Calu3 (cell line): ENCODE data around the gene SYT17. TPM values are rescaled to one million over a fixed set of nuclear protein-coding genes. Genes with fewer than 3 reads are reported as not detected.

Experiments used
- BruUV-seq: library from RNA; stranded (reverse); fragments of 400-500 nt; replicated peaks from 2 replicates; lab custom pipeline; 2021; lab: Mats Ljungman, UMichigan
- CTCF ChIA-PET: fragments of 300-600 bp; sonication (Branson Sonifier 250); formaldehyde crosslinking; loops from one replicate; lab custom pipeline; 2022; ENCODE audit warnings: antibody characterized with exemption; lab: Charles Lee
- DNase-seq: peaks from one replicate; pipeline ENCODE4 v3.0.0; 2022
- H3K27ac Mint-ChIP-seq: one replicate; pipeline ENCODE4 v1.8.0; 2022; ENCODE audit warnings: mixed read lengths; ENCODE audit not compliant: unreplicated experiment
- H3K27me3 Mint-ChIP-seq: one replicate; pipeline ENCODE4 v1.8.0; 2022; ENCODE audit warnings: mixed read lengths; ENCODE audit not compliant: unreplicated experiment
- H3K36me3 Mint-ChIP-seq: one replicate; pipeline ENCODE4 v1.8.0; 2022; ENCODE audit warnings: mild to moderate bottlenecking, moderate library complexity, mixed read lengths; ENCODE audit not compliant: insufficient read depth, unreplicated experiment
- H3K4me1 Mint-ChIP-seq: one replicate; pipeline ENCODE4 v1.8.0; 2022; ENCODE audit warnings: mild to moderate bottlenecking, low read depth, mixed read lengths; ENCODE audit not compliant: unreplicated experiment
- H3K4me3 Mint-ChIP-seq: one replicate; pipeline ENCODE4 v1.8.0; 2022; ENCODE audit warnings: mild to moderate bottlenecking, low read depth, moderate library complexity, mixed read lengths; ENCODE audit not compliant: unreplicated experiment
- H3K9me3 Mint-ChIP-seq: one replicate; pipeline ENCODE4 v1.8.0; 2022; ENCODE audit warnings: low read depth, mixed read lengths; ENCODE audit not compliant: unreplicated experiment
- CTCF ChIP-seq: fragments of 200-600 bp; IDR thresholded peaks from one replicate; pipeline ENCODE4 v1.8.0; 2022; ENCODE audit warnings: antibody characterized with exemption; ENCODE audit not compliant: unreplicated experiment
- intact Hi-C: fragments of 100-400 bp; cut with micrococcal nuclease; formaldehyde crosslinking; loops from one replicate; pipeline ENCODE4 v1.10.0; 2022; ENCODE audit not compliant: unreplicated experiment
- total RNA-seq: library from RNA; stranded (reverse); gene quantifications from 2 replicates; pipeline ENCODE4 v1.2.3, GENCODE V29; 2022

Gene SYT17
- total RNA-seq, 1 experiment from 2014 or later, result 10.6 TPM

GRCh38 chr16:19231881-19232280 is 63.8 kb downstream of the SYT17 start:
- H3K27me3 Mint-ChIP-seq, result no peaks in the 10 kb centered on the region
- H3K4me1 Mint-ChIP-seq, result peaks cover 15% of the 10 kb centered on the region
- H3K36me3 Mint-ChIP-seq, result peaks cover 4% of the 10 kb centered on the region
- no peak overlapping the region for H3K4me3 Mint-ChIP-seq
- CTCF ChIA-PET, result no interaction called here
- no peak for TF ChIP-seq CTCF
- no peak for DNase-seq
- H3K27ac Mint-ChIP-seq, result no peak overlapping the region
- peaks cover 7% of the 10 kb centered on the region for H3K9me3 Mint-ChIP-seq
- intact Hi-C loops, result no loop called here
- no TSS peak for BruUV-seq

- no TSS peak for BruUV-seq
- H3K27ac Mint-ChIP-seq, result no peak overlapping the region
Measured at GRCh38 chr16:19232988-19233387, 64.9 kb downstream of the SYT17 start.

GRCh38 chr16:19235478-19235877 is 67.4 kb downstream of the SYT17 start:
- intact Hi-C loops, result no loop called here
- Mint-ChIP-seq H3K27me3 (no peaks in the 10 kb centered on the region), H3K27ac (no peak overlapping the region), H3K4me1 (peaks cover 11% of the 10 kb centered on the region), H3K9me3 (peaks cover 7% of the 10 kb centered on the region), H3K36me3 (peaks cover 4% of the 10 kb centered on the region), H3K4me3 (no peak overlapping the region)
- no peak for TF ChIP-seq CTCF
- DNase-seq, result no peak
- CTCF ChIA-PET, result no interaction called here
- BruUV-seq, result no TSS peak

More at GRCh38 chr16:19232988-19233387, 64.9 kb downstream of the SYT17 start:
- peaks cover 7% of the 10 kb centered on the region for H3K9me3 Mint-ChIP-seq
- intact Hi-C loops, result no loop called here
- no peak for DNase-seq
- peaks cover 11% of the 10 kb centered on the region for H3K4me1 Mint-ChIP-seq
- no peaks in the 10 kb centered on the region for H3K27me3 Mint-ChIP-seq
- TF ChIP-seq CTCF, result no peak
- H3K4me3 Mint-ChIP-seq, result no peak overlapping the region
- H3K36me3 Mint-ChIP-seq, result peaks cover 4% of the 10 kb centered on the region
- CTCF ChIA-PET, result interaction anchor here (0.7 kb wide), 1 partner anchor 129 kb away, joined by 5 read pairs; no protein-coding TSS in a partner anchor

- H3K9me3 Mint-ChIP-seq, result peaks cover 7% of the 10 kb centered on the region
- no peaks in the 10 kb centered on the region for H3K27me3 Mint-ChIP-seq
- H3K27ac Mint-ChIP-seq, result no peak overlapping the region
- no peak overlapping the region for H3K4me3 Mint-ChIP-seq
- intact Hi-C loops, result no loop called here
- CTCF ChIA-PET, result no interaction called here
- H3K36me3 Mint-ChIP-seq, result peaks cover 4% of the 10 kb centered on the region
- no peak for DNase-seq
- no TSS peak for BruUV-seq
- TF ChIP-seq CTCF, result no peak
- H3K4me1 Mint-ChIP-seq, result peaks cover 11% of the 10 kb centered on the region
Measured at GRCh38 chr16:19235886-19236285, 67.8 kb downstream of the SYT17 start.
